ENCODE measurements around the gene BICD2. TPM values are rescaled to one million over a fixed set of nuclear protein-coding genes. Genes with fewer than 3 reads are reported as not detected.
A peak's percentile ranks its signal among the peaks of the same experiment; 100 is the strongest.

BICD2 gene
- total and polyA plus RNA-seq, 2 donors (not counting 1 experiment from before 2014, with no cell fraction given), result 9.1 to 35.8 TPM

GRCh38 chr9:92775466-92775865 lies 10.8 kb upstream of the BICD2 start:
- Histone ChIP-seq H3K27me3 (ENCODE audit: control insufficient read depth, insufficient read depth, low read length) (peaks cover 3% of the 10 kb centered on the region), H3K79me2 (ENCODE audit: control insufficient read depth, insufficient read depth, low read length) (no peaks in the 10 kb centered on the region)

GRCh38 chr9:92774274-92774673 lies 9.6 kb upstream of the BICD2 start:
- Histone ChIP-seq H3K9me3 (ENCODE audit: control insufficient read depth, insufficient read depth, low read depth, low read length) (no peaks in the 10 kb centered on the region), H3K79me2 (ENCODE audit: control insufficient read depth, insufficient read depth, low read length) (no peaks in the 10 kb centered on the region), H2AFZ (ENCODE audit: low read length) (no peak overlapping the region), H4K20me1 (ENCODE audit: control insufficient read depth, extremely low read depth, insufficient read depth, low read length) (no peaks in the 10 kb centered on the region), H3K36me3 (ENCODE audit: control insufficient read depth, insufficient read depth, low read length) (no peaks in the 10 kb centered on the region), H3K9ac (ENCODE audit: insufficient read depth, low read length) (no peak overlapping the region), H3K4me1 (ENCODE audit: control insufficient read depth, extremely low read depth, insufficient read depth, low read length) (no peaks in the 10 kb centered on the region), H3K27ac (ENCODE audit: insufficient read depth, low read length) (no peak overlapping the region), H3K27me3 (ENCODE audit: control insufficient read depth, insufficient read depth, low read length) (peaks cover 3% of the 10 kb centered on the region), H3K4me3 (replicated peaks in 1 of 4; ENCODE audit: control extremely low read depth in 1 of 4, insufficient read depth in 1 of 4, low read depth in 3 of 4, low read length in 4 of 4) (no peak overlapping the region), H3K4me2 (ENCODE audit: extremely low read depth, insufficient read depth, low read length) (peak overlapping the region; percentile 25)
- peak; percentile 86 to 98 for DNase-seq (ENCODE audit: low read depth in 2 of 2)
- TF ChIP-seq EZH2 (IDR thresholded peaks at IDR 0.05; ENCODE audit: low read length, missing control alignments), result no peak
- TF ChIP-seq CTCF (conservative IDR thresholded peaks at IDR 0.05 in 1 of 2, IDR thresholded peaks at IDR 0.05 in 1 of 2; ENCODE audit: low read depth in 1 of 2, low read length in 2 of 2), result no peak

More at GRCh38 chr9:92775466-92775865, 10.8 kb upstream of the BICD2 start:
- no peak for DNase-seq (ENCODE audit: low read depth in 2 of 2)
- TF ChIP-seq EZH2 (IDR thresholded peaks at IDR 0.05; ENCODE audit: low read length, missing control alignments) (no peak), CTCF (conservative IDR thresholded peaks at IDR 0.05 in 1 of 2, IDR thresholded peaks at IDR 0.05 in 1 of 2; ENCODE audit: low read depth in 1 of 2, low read length in 2 of 2) (no peak)
- Histone ChIP-seq H3K9me3 (ENCODE audit: control insufficient read depth, insufficient read depth, low read depth, low read length) (no peaks in the 10 kb centered on the region), H3K4me3 (replicated peaks in 1 of 4; ENCODE audit: control extremely low read depth in 1 of 4, insufficient read depth in 1 of 4, low read depth in 3 of 4, low read length in 4 of 4) (no peak overlapping the region), H3K4me2 (ENCODE audit: extremely low read depth, insufficient read depth, low read length) (no peak overlapping the region), H2AFZ (ENCODE audit: low read length) (no peak overlapping the region), H3K27ac (ENCODE audit: insufficient read depth, low read length) (no peak overlapping the region), H3K36me3 (ENCODE audit: control insufficient read depth, insufficient read depth, low read length) (no peaks in the 10 kb centered on the region), H3K4me1 (ENCODE audit: control insufficient read depth, extremely low read depth, insufficient read depth, low read length) (no peaks in the 10 kb centered on the region), H3K9ac (ENCODE audit: insufficient read depth, low read length) (no peak overlapping the region), H4K20me1 (ENCODE audit: control insufficient read depth, extremely low read depth, insufficient read depth, low read length) (no peaks in the 10 kb centered on the region)

GRCh38 chr9:92773810-92774209 lies 9.2 kb upstream of the BICD2 start:
- no peaks in the 10 kb centered on the region for H3K9me3 ChIP-seq (ENCODE audit: control insufficient read depth, insufficient read depth, low read depth, low read length)
- H3K9ac ChIP-seq (ENCODE audit: insufficient read depth, low read length), result no peak overlapping the region
- peak overlapping the region; percentile 25 for H3K4me2 ChIP-seq (ENCODE audit: extremely low read depth, insufficient read depth, low read length)
- H2AFZ ChIP-seq (ENCODE audit: low read length), result no peak overlapping the region
- H3K36me3 ChIP-seq (ENCODE audit: control insufficient read depth, insufficient read depth, low read length), result no peaks in the 10 kb centered on the region
- H3K79me2 ChIP-seq (ENCODE audit: control insufficient read depth, insufficient read depth, low read length), result no peaks in the 10 kb centered on the region
- no peaks in the 10 kb centered on the region for H4K20me1 ChIP-seq (ENCODE audit: control insufficient read depth, extremely low read depth, insufficient read depth, low read length)
- TF ChIP-seq CTCF (conservative IDR thresholded peaks at IDR 0.05 in 1 of 2, IDR thresholded peaks at IDR 0.05 in 1 of 2; ENCODE audit: low read depth in 1 of 2, low read length in 2 of 2), result no peak
- no peak for TF ChIP-seq EZH2 (IDR thresholded peaks at IDR 0.05; ENCODE audit: low read length, missing control alignments)
- no peaks in the 10 kb centered on the region for H3K4me1 ChIP-seq (ENCODE audit: control insufficient read depth, extremely low read depth, insufficient read depth, low read length)
- H3K4me3 ChIP-seq (replicated peaks in 1 of 4; ENCODE audit: control extremely low read depth in 1 of 4, insufficient read depth in 1 of 4, low read depth in 3 of 4, low read length in 4 of 4), result no peak overlapping the region
- peaks cover 1% of the 10 kb centered on the region for H3K27me3 ChIP-seq (ENCODE audit: control insufficient read depth, insufficient read depth, low read length)
- DNase-seq (ENCODE audit: low read depth in 2 of 2), result no peak
- H3K27ac ChIP-seq (ENCODE audit: insufficient read depth, low read length), result no peak overlapping the region
